HG03196 (cell line): ENCODE results near the gene CYP2D6.
"Not testable (repeated sequence)": the region's sequence is repeated elsewhere in the genome, so short reads cannot be mapped to it uniquely, and the experiment has no call there.

Experiments used
- ATAC-seq: cut with Tn5 transposase; IDR thresholded peaks from one replicate; pipeline ENCODE4 v1.9.1; 2021; ENCODE audit not compliant: unreplicated experiment

CYP2D6 gene

GRCh38 chr22:42130639-42131431, at the start of gene CYP2D6:
Gene CYP2D6 (minus strand): TSS chr22:42130810. CDS start chr22:42130791, 19 bp downstream.
- not testable (repeated sequence) for ATAC-seq

- ATAC-seq: no peak
Measured at GRCh38 chr22:42179616-42180015, 49.0 kb upstream of the CYP2D6 start.

- no peak for ATAC-seq
Measured at GRCh38 chr22:42178910-42179519, 48.4 kb upstream of the CYP2D6 start.

- no peak for ATAC-seq
Measured at GRCh38 chr22:42177891-42178336, 47.3 kb upstream of the CYP2D6 start.

- ATAC-seq: no peak
Measured at GRCh38 chr22:42176255-42176915, 45.8 kb upstream of the CYP2D6 start.

- no peak for ATAC-seq
Measured at GRCh38 chr22:42174062-42174461, 43.5 kb upstream of the CYP2D6 start.

- ATAC-seq: no peak
Measured at GRCh38 chr22:42173183-42173926, 42.7 kb upstream of the CYP2D6 start.

- ATAC-seq: no peak
Measured at GRCh38 chr22:42172773-42173172, 42.2 kb upstream of the CYP2D6 start.

GRCh38 chr22:42171946-42172719, 41.5 kb upstream of the CYP2D6 start:
- no peak for ATAC-seq

GRCh38 chr22:42171417-42171816, 40.8 kb upstream of the CYP2D6 start:
- ATAC-seq: no peak

GRCh38 chr22:42170946-42171345, 40.3 kb upstream of the CYP2D6 start:
- ATAC-seq: no peak

GRCh38 chr22:42169055-42169469, 38.5 kb upstream of the CYP2D6 start:
- ATAC-seq: no peak

GRCh38 chr22:42168476-42168875, 37.9 kb upstream of the CYP2D6 start:
- ATAC-seq: no peak

GRCh38 chr22:42167066-42167465, 36.5 kb upstream of the CYP2D6 start:
- ATAC-seq: no peak

GRCh38 chr22:42164901-42165300, 34.3 kb upstream of the CYP2D6 start:
- no peak for ATAC-seq

- ATAC-seq: no peak
Measured at GRCh38 chr22:42163515-42163914, 32.9 kb upstream of the CYP2D6 start.

- no peak for ATAC-seq
Measured at GRCh38 chr22:42162728-42163489, 32.3 kb upstream of the CYP2D6 start.

GRCh38 chr22:42160830-42161696, 30.5 kb upstream of the CYP2D6 start:
- ATAC-seq: no peak

- ATAC-seq: no peak
Measured at GRCh38 chr22:42160251-42160650, 29.6 kb upstream of the CYP2D6 start.
